KMS-11 (cell line): ENCODE data around the gene CMIP.

ENCODE experiments used
- H2AFZ ChIP-seq: fragments of 200-600 bp; sonication (generic); 2 replicates; pipeline ENCODE4 v1.6.1; 2016; ENCODE audit warnings: antibody characterized with exemption, mixed run types, low read depth
- H3K27ac ChIP-seq: fragments of 200-600 bp; sonication (generic); 2 replicates; pipeline ENCODE4 v1.6.1; 2016; ENCODE audit warnings: mild to moderate bottlenecking, mixed run types
- H3K27me3 ChIP-seq: fragments of 200-600 bp; sonication (generic); 2 replicates; pipeline ENCODE4 v1.6.1; 2017; ENCODE audit warnings: mild to moderate bottlenecking, low read depth, mixed run types, moderate library complexity; ENCODE audit not compliant: insufficient read depth
- H3K36me3 ChIP-seq: fragments of 200-600 bp; sonication (generic); 2 replicates; pipeline ENCODE4 v1.6.1; 2017; ENCODE audit warnings: mild to moderate bottlenecking, mixed run types; ENCODE audit not compliant: insufficient read depth
- H3K4me1 ChIP-seq: fragments of 200-600 bp; sonication (generic); 2 replicates; pipeline ENCODE4 v1.6.1; 2016; ENCODE audit warnings: mild to moderate bottlenecking, low read depth, mixed run types; ENCODE audit not compliant: poor library complexity, severe bottlenecking
- H3K4me2 ChIP-seq: fragments of 200-600 bp; sonication (generic); 2 replicates; pipeline ENCODE4 v1.7.0; 2016; ENCODE audit warnings: mild to moderate bottlenecking, mixed run types
- H3K4me3 ChIP-seq: fragments of 200-600 bp; sonication (generic); IDR thresholded peaks from 2 replicates; pipeline ENCODE4 v1.6.1; 2017; ENCODE audit warnings: low read depth, low read length, mixed read lengths; ENCODE audit not compliant: insufficient read depth
- H3K79me2 ChIP-seq: fragments of 200-600 bp; sonication (generic); 2 replicates; pipeline ENCODE4 v1.6.1; 2016; ENCODE audit warnings: low read depth, mixed run types; ENCODE audit not compliant: insufficient read depth
- H3K9ac ChIP-seq: fragments of 200-600 bp; sonication (generic); 2 replicates; pipeline ENCODE4 v1.6.1; 2016; ENCODE audit warnings: mild to moderate bottlenecking, mixed run types
- H4K20me1 ChIP-seq: fragments of 200-600 bp; sonication (generic); 2 replicates; pipeline ENCODE4 v1.6.1; 2016; ENCODE audit warnings: mild to moderate bottlenecking, mixed run types; ENCODE audit not compliant: insufficient read depth
- TF ChIP-seq, protein P1 (sequence below): fragments of 200-600 bp; sonication (generic); conservative IDR thresholded peaks from 2 replicates; pipeline ENCODE4 v1.6.1; 2017; ENCODE audit warnings: low read depth, mild to moderate bottlenecking, antibody characterized with exemption, low read length, moderate library complexity, mixed read lengths

Gene CMIP

DNA sequence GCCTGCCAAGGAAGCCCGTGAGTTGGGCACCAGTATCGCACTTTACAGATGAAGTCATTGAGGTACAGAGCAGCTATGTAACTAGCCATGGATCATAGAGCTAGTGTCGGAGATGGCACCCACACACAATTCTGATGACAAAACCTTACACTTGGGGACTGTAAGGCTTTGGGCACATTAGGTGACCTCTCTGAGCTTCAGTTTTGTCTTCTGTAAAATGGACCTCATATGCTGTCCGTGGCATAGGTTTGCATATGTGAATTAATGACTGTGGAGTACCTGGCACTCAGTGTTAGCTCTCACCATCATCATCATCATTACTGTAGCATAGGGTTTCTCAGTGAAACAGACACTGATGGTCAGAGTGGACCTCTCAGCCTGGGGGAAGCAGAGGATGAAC is 50.3 kb downstream of the CMIP start:
- peaks cover 93% of the 10 kb centered on the region for H3K79me2 ChIP-seq
- H2AFZ ChIP-seq, result no peak overlapping the region
- H3K27ac ChIP-seq, result no peak overlapping the region

DNA sequence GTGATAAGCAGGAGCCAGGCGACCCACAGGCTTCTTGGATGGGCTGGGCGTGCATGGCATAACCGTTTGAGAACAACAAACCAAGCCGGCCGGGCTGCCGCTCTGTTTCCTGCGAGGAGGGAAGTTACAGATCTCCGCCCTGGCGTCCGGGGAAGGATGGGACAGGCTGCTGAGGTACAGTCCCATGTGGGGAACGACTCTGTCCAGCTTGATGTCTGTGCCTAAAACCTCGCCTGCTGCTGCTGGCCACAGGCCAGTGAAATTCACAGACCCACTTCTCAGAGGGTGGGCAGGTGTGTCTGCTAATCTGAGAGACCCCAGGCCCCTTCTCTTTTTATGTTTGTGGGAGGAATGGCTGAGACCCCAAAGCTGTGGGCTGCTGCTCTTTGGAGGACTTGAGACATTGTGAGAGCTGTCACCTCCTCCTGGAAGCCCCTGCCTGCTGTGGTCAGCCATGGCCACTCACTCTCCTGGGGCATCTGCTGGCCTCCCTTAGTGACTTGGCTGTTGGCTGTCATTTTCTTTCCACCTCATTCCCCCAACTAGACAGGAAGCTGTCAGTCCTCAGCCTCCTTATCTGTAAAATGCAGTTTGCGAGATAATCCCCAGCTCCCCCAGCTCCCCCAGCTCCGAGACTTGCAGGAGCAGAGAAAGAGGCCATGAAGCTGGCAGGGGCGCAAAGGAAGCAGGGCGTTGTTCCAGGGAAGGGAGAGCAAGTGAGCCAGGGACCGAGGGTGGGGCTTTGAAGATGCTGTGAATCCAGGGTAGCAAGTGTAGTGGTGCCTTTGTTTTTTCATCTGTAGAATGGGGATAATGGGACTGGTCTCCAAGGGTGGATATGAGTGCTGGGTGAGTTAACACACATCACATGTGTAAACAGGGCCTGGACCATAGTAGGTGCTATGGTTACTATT is 51.0 kb downstream of the CMIP start:
- H2AFZ ChIP-seq, result no peak overlapping the region
- no peak overlapping the region for H3K9ac ChIP-seq
- no peak overlapping the region for H3K27ac ChIP-seq

More for the DNA sequence above, 50.3 kb downstream of the CMIP start:
- H3K36me3 ChIP-seq, result no peaks in the 10 kb centered on the region
- TF ChIP-seq, protein P1, sequence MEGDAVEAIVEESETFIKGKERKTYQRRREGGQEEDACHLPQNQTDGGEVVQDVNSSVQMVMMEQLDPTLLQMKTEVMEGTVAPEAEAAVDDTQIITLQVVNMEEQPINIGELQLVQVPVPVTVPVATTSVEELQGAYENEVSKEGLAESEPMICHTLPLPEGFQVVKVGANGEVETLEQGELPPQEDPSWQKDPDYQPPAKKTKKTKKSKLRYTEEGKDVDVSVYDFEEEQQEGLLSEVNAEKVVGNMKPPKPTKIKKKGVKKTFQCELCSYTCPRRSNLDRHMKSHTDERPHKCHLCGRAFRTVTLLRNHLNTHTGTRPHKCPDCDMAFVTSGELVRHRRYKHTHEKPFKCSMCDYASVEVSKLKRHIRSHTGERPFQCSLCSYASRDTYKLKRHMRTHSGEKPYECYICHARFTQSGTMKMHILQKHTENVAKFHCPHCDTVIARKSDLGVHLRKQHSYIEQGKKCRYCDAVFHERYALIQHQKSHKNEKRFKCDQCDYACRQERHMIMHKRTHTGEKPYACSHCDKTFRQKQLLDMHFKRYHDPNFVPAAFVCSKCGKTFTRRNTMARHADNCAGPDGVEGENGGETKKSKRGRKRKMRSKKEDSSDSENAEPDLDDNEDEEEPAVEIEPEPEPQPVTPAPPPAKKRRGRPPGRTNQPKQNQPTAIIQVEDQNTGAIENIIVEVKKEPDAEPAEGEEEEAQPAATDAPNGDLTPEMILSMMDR, result no peak
- no peak overlapping the region for H3K4me3 ChIP-seq
- no peak overlapping the region for H3K9ac ChIP-seq
- no peaks in the 10 kb centered on the region for H3K27me3 ChIP-seq
- H3K4me2 ChIP-seq, result no peak overlapping the region
- peaks cover 9% of the 10 kb centered on the region; the same call in 1 of the 2 replicates for H4K20me1 ChIP-seq
- H3K4me1 ChIP-seq, result peaks cover 11% of the 10 kb centered on the region

DNA sequence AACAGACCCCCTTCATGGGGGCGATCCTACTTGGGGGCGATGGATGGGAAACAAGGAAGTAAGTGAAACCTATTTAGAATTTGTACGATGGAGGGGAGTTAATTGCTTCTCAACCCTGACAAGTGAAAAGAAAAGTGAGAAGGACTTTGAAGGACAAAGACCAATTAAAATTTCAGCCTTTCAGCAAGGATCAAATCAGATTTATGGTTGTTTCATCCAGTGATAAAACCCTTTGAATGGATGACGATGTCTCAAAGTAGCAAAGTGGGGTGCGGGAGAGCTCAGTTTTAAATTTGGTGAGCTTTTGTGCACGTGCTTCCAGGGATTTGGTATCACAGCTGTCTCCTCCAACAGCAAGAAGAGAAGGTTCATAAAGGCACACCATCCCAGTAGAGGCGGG is 51.7 kb downstream of the CMIP start:
- peaks cover 88% of the 10 kb centered on the region for H3K79me2 ChIP-seq
- no peak overlapping the region for H3K4me2 ChIP-seq
- H4K20me1 ChIP-seq, result peaks cover 7% of the 10 kb centered on the region; the same call in 1 of the 2 replicates
- no peaks in the 10 kb centered on the region for H3K36me3 ChIP-seq
- H3K27me3 ChIP-seq, result no peaks in the 10 kb centered on the region
- H2AFZ ChIP-seq, result no peak overlapping the region
- TF ChIP-seq, protein P1, result no peak
- H3K4me3 ChIP-seq, result no peak overlapping the region
- H3K9ac ChIP-seq, result no peak overlapping the region
- H3K4me1 ChIP-seq, result no peaks in the 10 kb centered on the region
- H3K27ac ChIP-seq, result no peak overlapping the region

More for the DNA sequence above, 51.0 kb downstream of the CMIP start:
- Histone ChIP-seq H3K4me1 (peaks cover 4% of the 10 kb centered on the region), H3K79me2 (peaks cover 88% of the 10 kb centered on the region), H3K4me2 (no peak overlapping the region), H4K20me1 (peaks cover 7% of the 10 kb centered on the region; the same call in 1 of the 2 replicates), H3K36me3 (no peaks in the 10 kb centered on the region), H3K27me3 (no peaks in the 10 kb centered on the region), H3K4me3 (no peak overlapping the region)
- TF ChIP-seq, protein P1, result no peak

DNA sequence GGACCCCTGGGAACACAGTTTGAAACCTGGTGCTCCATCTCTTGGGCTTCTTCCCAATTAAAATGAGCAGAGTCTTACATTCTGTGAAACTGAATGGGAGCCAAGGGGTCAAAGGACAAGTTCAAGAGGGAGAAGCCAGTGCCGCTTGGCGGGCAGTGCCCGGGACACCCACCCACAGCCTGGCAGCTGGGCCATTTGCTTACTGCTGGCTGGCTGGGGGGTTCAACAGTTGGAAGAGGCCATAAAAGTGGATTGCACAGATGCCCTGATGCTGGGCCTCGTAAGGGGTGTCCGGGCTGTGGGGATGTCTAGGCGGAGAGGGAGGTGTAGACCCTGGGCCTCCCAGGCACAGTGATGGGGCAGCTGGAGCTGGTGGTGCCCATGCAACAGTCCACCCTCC is 52.1 kb downstream of the CMIP start:
- H3K4me3 ChIP-seq, result no peak overlapping the region
- H3K79me2 ChIP-seq, result peaks cover 88% of the 10 kb centered on the region
- H4K20me1 ChIP-seq, result peaks cover 7% of the 10 kb centered on the region; the same call in 1 of the 2 replicates
- H3K36me3 ChIP-seq, result no peaks in the 10 kb centered on the region
- H2AFZ ChIP-seq, result no peak overlapping the region
- H3K27ac ChIP-seq, result no peak overlapping the region
- no peaks in the 10 kb centered on the region for H3K27me3 ChIP-seq
- H3K4me1 ChIP-seq, result no peaks in the 10 kb centered on the region
- H3K4me2 ChIP-seq, result no peak overlapping the region
- TF ChIP-seq, protein P1, result no peak
- no peak overlapping the region for H3K9ac ChIP-seq
